HG03469 (cell line): ENCODE measurements around the gene PPFIA1.
"Not testable (repeated sequence)": the region's sequence is repeated elsewhere in the genome, so short reads cannot be mapped to it uniquely, and the experiment has no call there.

Experiments used
- ATAC-seq: cut with Tn5 transposase; IDR thresholded peaks from one replicate; pipeline ENCODE4 v1.9.1; 2021; ENCODE audit warnings: mild to moderate bottlenecking, moderate library complexity, moderate number of reproducible peaks; ENCODE audit not compliant: unreplicated experiment

Gene PPFIA1

DNA sequence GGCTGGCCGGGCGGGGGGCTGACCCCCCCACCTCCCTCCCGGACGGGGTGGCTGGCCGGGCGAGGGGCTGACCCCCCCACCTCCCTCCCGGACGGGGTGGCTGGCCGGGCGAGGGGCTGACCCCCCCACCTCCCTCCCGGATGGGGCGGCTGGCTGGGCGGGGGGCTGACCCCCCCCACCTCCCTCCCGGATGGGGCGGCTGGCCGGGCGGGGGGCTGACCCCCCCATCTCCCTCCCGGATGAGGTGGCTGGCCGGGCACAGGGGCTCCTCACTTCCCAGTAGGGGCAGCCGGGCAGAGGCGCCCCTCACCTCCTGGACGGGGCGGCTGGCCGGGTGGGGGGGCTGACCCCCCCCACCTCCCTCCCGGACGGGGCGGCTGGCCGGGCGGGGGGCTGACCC lies 24.7 kb downstream of the PPFIA1 start:
- ATAC-seq = not testable (repeated sequence)

DNA sequence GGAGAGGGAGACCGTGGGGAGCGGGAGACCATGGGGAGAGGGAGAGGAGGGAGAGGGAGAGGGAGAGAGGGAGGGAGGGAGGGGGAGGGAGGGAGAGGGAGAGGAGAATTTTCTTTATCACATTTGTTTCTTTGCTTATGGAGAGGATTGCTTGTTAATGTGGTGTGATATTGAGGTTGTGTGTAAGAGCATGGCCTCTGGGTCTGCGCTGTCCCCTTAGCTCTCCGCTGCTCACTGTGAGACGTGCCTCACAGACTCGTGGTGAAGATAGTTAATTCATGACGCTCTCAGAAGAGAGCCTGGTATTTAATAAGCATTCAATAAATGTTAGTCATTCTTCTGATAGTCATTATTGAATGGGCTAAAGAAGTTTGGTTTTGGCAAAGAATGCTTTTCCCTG lies 26.2 kb downstream of the PPFIA1 start:
- ATAC-seq = no peak

DNA sequence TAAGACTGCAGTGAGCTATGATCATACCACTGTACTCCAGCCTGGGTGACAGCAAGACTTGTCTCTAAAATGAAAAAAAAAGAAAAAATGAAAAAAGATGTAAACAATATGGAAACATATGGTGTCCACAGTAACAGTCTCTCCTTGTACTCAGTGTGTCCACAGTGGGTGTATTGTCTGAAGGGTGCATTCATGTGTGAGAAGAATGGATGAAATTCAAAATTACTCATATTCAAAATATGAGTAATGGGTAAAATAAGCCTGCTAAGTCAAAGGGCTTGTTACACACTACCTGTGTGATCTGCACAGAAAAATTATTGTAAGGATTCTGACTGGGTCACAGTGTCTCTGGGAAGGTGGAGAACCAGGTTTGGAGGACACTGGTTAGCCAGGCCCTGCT lies 26.9 kb downstream of the PPFIA1 start:
- no peak for ATAC-seq

GRCh38 chr11:70298243-70298915 lies 27.9 kb downstream of the PPFIA1 start:
- ATAC-seq = no peak

- ATAC-seq = no peak
These were observed 29.1 kb downstream of the PPFIA1 start for GRCh38 chr11:70299636-70300035.

- no peak for ATAC-seq
These were observed 30.7 kb downstream of the PPFIA1 start for GRCh38 chr11:70301191-70301590.

GRCh38 chr11:70301721-70302418 lies 31.4 kb downstream of the PPFIA1 start:
- no peak for ATAC-seq

- no peak for ATAC-seq
These were observed 31.9 kb downstream of the PPFIA1 start for GRCh38 chr11:70302419-70302752.

- ATAC-seq = no peak
These were observed 32.6 kb downstream of the PPFIA1 start for GRCh38 chr11:70303070-70303469.

- no peak for ATAC-seq
These were observed 33.7 kb downstream of the PPFIA1 start for GRCh38 chr11:70304208-70304603.

GRCh38 chr11:70305501-70305900 lies 35.0 kb downstream of the PPFIA1 start:
- ATAC-seq = no peak

GRCh38 chr11:70306586-70307033 lies 36.1 kb downstream of the PPFIA1 start:
- no peak for ATAC-seq

GRCh38 chr11:70307176-70307575 lies 36.7 kb downstream of the PPFIA1 start:
- no peak for ATAC-seq

- ATAC-seq = no peak
These were observed 41.1 kb downstream of the PPFIA1 start for GRCh38 chr11:70311616-70312015.

DNA sequence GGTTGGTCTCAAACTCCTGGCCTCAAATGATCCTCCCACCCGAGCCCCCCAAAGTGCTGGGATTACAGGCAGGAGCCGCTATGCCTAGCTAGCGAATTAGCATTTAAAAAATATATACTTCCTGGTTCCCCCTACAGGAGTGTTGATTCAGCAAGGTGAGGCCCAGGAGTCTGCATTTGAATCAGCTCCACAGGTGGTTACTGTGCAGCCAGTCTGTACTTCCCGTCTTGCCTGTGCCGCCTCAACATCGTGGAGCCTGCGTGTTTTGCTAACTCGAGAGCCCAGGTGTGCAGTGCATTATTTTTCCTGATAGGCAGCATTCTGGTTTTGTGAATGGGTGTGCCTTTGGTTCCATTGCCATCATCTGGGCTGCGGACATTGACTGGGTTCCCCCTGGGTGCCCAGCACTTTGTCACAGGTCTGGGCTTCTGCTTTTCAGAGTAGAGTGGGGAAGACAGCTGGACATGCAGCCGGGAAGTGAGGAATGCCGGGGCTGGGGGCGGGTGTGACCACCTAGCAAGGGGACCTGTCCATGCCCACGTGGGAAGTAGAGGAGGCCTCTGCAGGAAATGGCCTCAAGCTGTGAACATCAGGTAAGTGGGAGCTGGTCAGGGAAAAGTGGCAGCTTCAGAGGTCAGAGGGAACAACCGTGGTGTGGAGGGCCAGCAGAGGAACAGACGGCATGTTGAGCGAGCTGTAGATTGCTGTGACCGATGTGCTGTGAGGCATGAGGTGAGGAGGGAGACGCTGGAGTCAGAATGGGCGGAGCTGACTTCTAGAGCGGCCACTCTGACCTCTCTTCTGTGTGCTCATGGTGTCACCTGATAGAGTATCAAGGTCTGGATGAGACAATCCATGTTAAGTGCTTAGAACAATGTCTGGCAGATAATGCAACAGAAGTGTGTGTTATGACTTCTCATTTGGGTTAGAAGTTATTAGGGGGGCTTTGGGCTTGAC lies 42.2 kb downstream of the PPFIA1 start:
- no peak for ATAC-seq

DNA sequence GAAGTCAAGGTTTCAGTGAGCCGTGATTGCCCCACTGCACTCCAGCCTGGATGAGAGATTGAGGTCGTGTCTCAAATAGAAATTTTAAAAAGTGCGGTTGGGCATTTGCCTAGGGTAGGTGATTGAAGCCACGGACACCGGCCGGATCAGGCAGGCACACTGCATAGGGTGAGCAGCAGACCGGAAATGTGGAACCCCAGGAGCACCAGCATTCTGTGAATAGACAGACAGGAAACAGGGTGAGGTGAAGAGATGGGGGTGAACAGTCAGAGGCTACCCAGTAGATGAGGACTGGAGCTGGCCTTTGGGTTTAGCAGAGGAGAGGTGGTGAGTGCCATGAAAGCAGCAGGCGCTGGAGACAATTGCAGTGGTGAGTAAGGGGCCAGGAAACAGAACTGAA lies 43.5 kb downstream of the PPFIA1 start:
- ATAC-seq = no peak

DNA sequence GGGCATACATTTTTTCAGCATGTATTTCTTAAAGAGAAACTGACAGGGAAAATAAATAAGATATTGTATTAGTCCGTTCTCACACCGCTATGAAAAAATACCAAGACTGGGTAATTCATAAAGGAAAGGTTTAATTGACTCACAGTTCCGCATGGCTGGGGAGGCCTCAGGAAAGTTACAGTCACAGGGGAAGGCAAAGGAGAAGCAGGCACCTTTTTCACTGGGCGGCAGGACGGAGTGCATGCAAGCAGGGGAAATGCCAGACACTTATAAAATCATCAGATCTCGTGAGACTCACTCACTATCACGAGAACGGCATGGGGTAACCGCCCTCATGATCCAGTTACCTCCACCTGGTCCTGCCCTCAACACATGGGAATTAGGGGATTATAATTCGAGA lies 44.2 kb downstream of the PPFIA1 start:
- no peak for ATAC-seq

- ATAC-seq = no peak
These were observed 45.2 kb downstream of the PPFIA1 start for GRCh38 chr11:70315716-70316115.

GRCh38 chr11:70317581-70318305 lies 47.3 kb downstream of the PPFIA1 start:
- no peak for ATAC-seq

GRCh38 chr11:70319396-70320076 lies 49.0 kb downstream of the PPFIA1 start:
- ATAC-seq = no peak
